Measurements from ENCODE around the gene XBP1.

XBP1 gene

GRCh38 chr22:28822930-28823551, 22.7 kb upstream of the XBP1 start:
- Histone ChIP-seq H3K4me3 (ENCODE audit: low read depth, low read length) (peak overlapping the region; percentile 47), H2AFZ (peak overlapping the region; percentile 39), H3K9me3 (ENCODE audit: control insufficient read depth, low read length) (no peaks in the 10 kb centered on the region), H3K4me1 (peaks cover 29% of the 10 kb centered on the region), H3K36me3 (ENCODE audit: control insufficient read depth, insufficient read depth, low read length) (no peaks in the 10 kb centered on the region), H3K27ac (peak overlapping the region; percentile 98), H3K4me2 (ENCODE audit: low read length) (peak overlapping the region; percentile 74), H3K9ac (no peak overlapping the region), H3K79me2 (no peaks in the 10 kb centered on the region), H3K27me3 (ENCODE audit: control insufficient read depth, insufficient read depth, low read length) (no peaks in the 10 kb centered on the region)
- TF ChIP-seq CTCF (IDR thresholded peaks at IDR 0.05) = no peak

- H3K36me3 ChIP-seq (ENCODE audit: control insufficient read depth, insufficient read depth, low read length) = no peaks in the 10 kb centered on the region
- peak overlapping the region; percentile 98 for H3K27ac ChIP-seq
- no peaks in the 10 kb centered on the region for H3K9me3 ChIP-seq (ENCODE audit: control insufficient read depth, low read length)
- H3K4me1 ChIP-seq = peaks cover 31% of the 10 kb centered on the region
- no peak overlapping the region for H3K9ac ChIP-seq
- H3K79me2 ChIP-seq = no peaks in the 10 kb centered on the region
- TF ChIP-seq CTCF (IDR thresholded peaks at IDR 0.05) = no peak
- peak overlapping the region; percentile 47 for H3K4me2 ChIP-seq (ENCODE audit: low read length)
- no peak overlapping the region for H3K4me3 ChIP-seq (ENCODE audit: low read depth, low read length)
- no peak overlapping the region for H2AFZ ChIP-seq
- no peaks in the 10 kb centered on the region for H3K27me3 ChIP-seq (ENCODE audit: control insufficient read depth, insufficient read depth, low read length)
These were observed 21.1 kb upstream of the XBP1 start for GRCh38 chr22:28821452-28821851.

GRCh38 chr22:28820885-28821284, 20.5 kb upstream of the XBP1 start:
- H3K4me2 ChIP-seq (ENCODE audit: low read length) = no peak overlapping the region
- H3K4me1 ChIP-seq = peaks cover 33% of the 10 kb centered on the region
- peak overlapping the region; percentile 98 for H3K27ac ChIP-seq
- TF ChIP-seq CTCF (IDR thresholded peaks at IDR 0.05) = no peak
- no peaks in the 10 kb centered on the region for H3K36me3 ChIP-seq (ENCODE audit: control insufficient read depth, insufficient read depth, low read length)
- H3K9ac ChIP-seq = no peak overlapping the region
- no peaks in the 10 kb centered on the region for H3K27me3 ChIP-seq (ENCODE audit: control insufficient read depth, insufficient read depth, low read length)
- H3K9me3 ChIP-seq (ENCODE audit: control insufficient read depth, low read length) = no peaks in the 10 kb centered on the region
- H3K79me2 ChIP-seq = no peaks in the 10 kb centered on the region
- H3K4me3 ChIP-seq (ENCODE audit: low read depth, low read length) = no peak overlapping the region
- no peak overlapping the region for H2AFZ ChIP-seq

- peak overlapping the region; percentile 98 for H3K27ac ChIP-seq
- H3K4me3 ChIP-seq (ENCODE audit: low read depth, low read length) = no peak overlapping the region
- no peaks in the 10 kb centered on the region for H3K27me3 ChIP-seq (ENCODE audit: control insufficient read depth, insufficient read depth, low read length)
- no peaks in the 10 kb centered on the region for H3K36me3 ChIP-seq (ENCODE audit: control insufficient read depth, insufficient read depth, low read length)
- no peak for TF ChIP-seq CTCF (IDR thresholded peaks at IDR 0.05)
- peak overlapping the region; percentile 59 for H3K4me2 ChIP-seq (ENCODE audit: low read length)
- H3K79me2 ChIP-seq = no peaks in the 10 kb centered on the region
- H3K9ac ChIP-seq = no peak overlapping the region
- no peaks in the 10 kb centered on the region for H3K9me3 ChIP-seq (ENCODE audit: control insufficient read depth, low read length)
- no peak overlapping the region for H2AFZ ChIP-seq
- H3K4me1 ChIP-seq = peaks cover 42% of the 10 kb centered on the region
These were observed 19.1 kb upstream of the XBP1 start for GRCh38 chr22:28819253-28820096.
